ES-I3 (cell line): Measurements from ENCODE around the gene KDM6B.

Experiments
- H3K36me3 ChIP-seq: 2 replicates; pipeline ENCODE4 v1.6.1; 2013; ENCODE audit warnings: mild to moderate bottlenecking, low read length, control low read depth, moderate library complexity; ENCODE audit not compliant: insufficient read depth
- H3K4me1 ChIP-seq: 2 replicates; pipeline ENCODE4 v1.6.1; 2013; ENCODE audit warnings: mild to moderate bottlenecking, control low read depth, low read length; ENCODE audit not compliant: insufficient read depth
- H3K9ac ChIP-seq: 2 replicates; pipeline ENCODE4 v1.6.1; 2013; ENCODE audit warnings: low read depth, mild to moderate bottlenecking, low read length, moderate library complexity
- H3K9me3 ChIP-seq: 2 replicates; pipeline ENCODE4 v1.6.1; 2013; ENCODE audit warnings: mild to moderate bottlenecking, low read length, moderate library complexity; ENCODE audit not compliant: control insufficient read depth, insufficient read depth

KDM6B gene

GRCh38 chr17:7849751-7850504, 15.9 kb downstream of the KDM6B start:
- Histone ChIP-seq H3K9me3 (no peaks in the 10 kb centered on the region), H3K36me3 (no peaks in the 10 kb centered on the region), H3K9ac (no peak overlapping the region), H3K4me1 (no peaks in the 10 kb centered on the region; the same call in 1 of the 2 replicates)

- no peaks in the 10 kb centered on the region for H3K36me3 ChIP-seq
- H3K9ac ChIP-seq = peak overlapping the region; percentile 50; the same call in 1 of the 2 replicates
- H3K4me1 ChIP-seq = peaks cover 3% of the 10 kb centered on the region; the same call in 1 of the 2 replicates
- no peaks in the 10 kb centered on the region for H3K9me3 ChIP-seq
Measured at GRCh38 chr17:7850701-7851437, 16.9 kb downstream of the KDM6B start.

GRCh38 chr17:7851438-7852261, 17.6 kb downstream of the KDM6B start:
- no peaks in the 10 kb centered on the region for H3K9me3 ChIP-seq
- H3K4me1 ChIP-seq = peaks cover 5% of the 10 kb centered on the region; the same call in 1 of the 2 replicates
- peak overlapping the region; percentile 50 for H3K9ac ChIP-seq
- H3K36me3 ChIP-seq = no peaks in the 10 kb centered on the region

GRCh38 chr17:7852262-7852670, 18.2 kb downstream of the KDM6B start:
- Histone ChIP-seq H3K36me3 (no peaks in the 10 kb centered on the region), H3K4me1 (peaks cover 5% of the 10 kb centered on the region; the same call in 1 of the 2 replicates), H3K9me3 (no peaks in the 10 kb centered on the region), H3K9ac (no peak overlapping the region)

GRCh38 chr17:7852919-7853690, 19.1 kb downstream of the KDM6B start:
- Histone ChIP-seq H3K9ac (peak overlapping the region; percentile 25; the same call in 1 of the 2 replicates), H3K4me1 (peaks cover 5% of the 10 kb centered on the region; the same call in 1 of the 2 replicates), H3K36me3 (no peaks in the 10 kb centered on the region), H3K9me3 (no peaks in the 10 kb centered on the region)

GRCh38 chr17:7853691-7854038, 19.6 kb downstream of the KDM6B start:
- Histone ChIP-seq H3K9ac (peak overlapping the region; percentile 25; the same call in 1 of the 2 replicates), H3K36me3 (no peaks in the 10 kb centered on the region), H3K9me3 (no peaks in the 10 kb centered on the region), H3K4me1 (peaks cover 5% of the 10 kb centered on the region; the same call in 1 of the 2 replicates)

- Histone ChIP-seq H3K36me3 (no peaks in the 10 kb centered on the region), H3K4me1 (peaks cover 5% of the 10 kb centered on the region; the same call in 1 of the 2 replicates), H3K9me3 (no peaks in the 10 kb centered on the region)
Measured at GRCh38 chr17:7854078-7854777, 20.2 kb downstream of the KDM6B start.

GRCh38 chr17:7854851-7855659, 21.0 kb downstream of the KDM6B start, which contains the start of gene TMEM88:
Gene TMEM88 (plus strand): TSS chr17:7855066. CDS start chr17:7855075, 9 bp downstream.
- peaks cover 5% of the 10 kb centered on the region; the same call in 1 of the 2 replicates for H3K4me1 ChIP-seq
- H3K9me3 ChIP-seq = no peaks in the 10 kb centered on the region
- H3K9ac ChIP-seq = peak within 1 kb of the TSS; percentile 35; the same call in 1 of the 2 replicates
- H3K36me3 ChIP-seq = no peaks in the 10 kb centered on the region

More at GRCh38 chr17:7854078-7854777, 20.2 kb downstream of the KDM6B start:
- peak overlapping the region; percentile 25; the same call in 1 of the 2 replicates for H3K9ac ChIP-seq

- Histone ChIP-seq H3K9me3 (no peaks in the 10 kb centered on the region), H3K36me3 (no peaks in the 10 kb centered on the region), H3K4me1 (peaks cover 5% of the 10 kb centered on the region; the same call in 1 of the 2 replicates), H3K9ac (peak overlapping the region; percentile 35; the same call in 1 of the 2 replicates)
Measured at GRCh38 chr17:7855660-7856010, 21.6 kb downstream of the KDM6B start.

- Histone ChIP-seq H3K36me3 (no peaks in the 10 kb centered on the region), H3K4me1 (peaks cover 5% of the 10 kb centered on the region; the same call in 1 of the 2 replicates), H3K9ac (peak overlapping the region; percentile 92), H3K9me3 (no peaks in the 10 kb centered on the region)
Measured at GRCh38 chr17:7856011-7856810, 22.2 kb downstream of the KDM6B start.

- no peaks in the 10 kb centered on the region for H3K9me3 ChIP-seq
- peaks cover 5% of the 10 kb centered on the region; the same call in 1 of the 2 replicates for H3K4me1 ChIP-seq
- H3K36me3 ChIP-seq = no peaks in the 10 kb centered on the region
- peak within 1 kb of the TSS; percentile 92 for H3K9ac ChIP-seq
Measured at GRCh38 chr17:7856811-7857712, 23.0 kb downstream of the KDM6B start, which contains the start of gene NAA38. Gene NAA38 (minus strand): TSS chr17:7857559. CDS start chr17:7857463, 96 bp downstream.
